ENCODE data around the gene TMEM141. TPM values are rescaled to one million over a fixed set of nuclear protein-coding genes. Genes with fewer than 3 reads are reported as not detected.

The TMEM141 gene
- total and polyA plus RNA-seq, 12 donors: 48.1 to 107 (median 64.1) TPM

GRCh38 chr9:136793086-136793946 is 2.2 kb downstream of the TMEM141 start:
- no peak overlapping the region for H3K27ac ChIP-seq
- H3K36me3 ChIP-seq: peaks cover 0 to 25% (median 0%) of the 10 kb centered on the region in 9 donors
- 71% methylated on average over 17 of the region's 17 CpGs for WGBS, 2 donors
- no peak overlapping the region for H3K4me3 ChIP-seq
- no peak for TF ChIP-seq CTCF (IDR thresholded peaks at IDR 0.05)
- intact Hi-C loops (cut with DNase I): loop anchor here in 4 of 10 donors (5.0 to 10.0 kb wide), 4 partner anchors 51 to 234 kb away; partner anchors contain the start of genes FBXW5 (in 2 of the 4), PHPT1 (in 2 of the 4), ABCA2 (in 1 of the 4) and AJM1 (in 1 of the 4)
- H3K4me1 ChIP-seq: peaks cover 19 to 74% (median 49%) of the 10 kb centered on the region in 9 donors
- peaks cover 0 to 18% (median 9%) of the 10 kb centered on the region in 7 donors for H3K27me3 ChIP-seq
- no peaks in the 10 kb centered on the region for H3K9me3 ChIP-seq
- no peak for ATAC-seq
- DNase-seq: no peak

- H3K9me3 ChIP-seq: no peaks in the 10 kb centered on the region
- intact Hi-C loops (cut with DNase I): loop anchor here in 4 of 10 donors (5.0 to 10.0 kb wide), 4 partner anchors 50 to 233 kb away; partner anchors contain the start of genes FBXW5 (in 2 of the 4), PHPT1 (in 2 of the 4), ABCA2 (in 1 of the 4) and AJM1 (in 1 of the 4)
- H3K27ac ChIP-seq: peak overlapping the region in 4 of 10 donors; percentile 28 to 51 (median 42)
- WGBS, 2 donors: 81 to 85% methylated on average over 14 of the region's 14 CpGs
- peaks cover 0 to 29% (median 20%) of the 10 kb centered on the region in 7 donors for H3K27me3 ChIP-seq
- ATAC-seq (no peak), DNase-seq (no peak)
- peaks cover 21 to 84% (median 55%) of the 10 kb centered on the region in 9 donors for H3K4me1 ChIP-seq
- TF ChIP-seq CTCF (IDR thresholded peaks at IDR 0.05): no peak
- H3K36me3 ChIP-seq: peaks cover 0 to 25% (median 0%) of the 10 kb centered on the region in 9 donors
- no peak overlapping the region for H3K4me3 ChIP-seq
Measured at GRCh38 chr9:136794281-136794999, 3.3 kb downstream of the TMEM141 start.

GRCh38 chr9:136795000-136795348 is 3.8 kb downstream of the TMEM141 start:
- no peak overlapping the region for H3K4me3 ChIP-seq
- no peak for DNase-seq
- peaks cover 0 to 25% (median 0%) of the 10 kb centered on the region in 9 donors for H3K36me3 ChIP-seq
- H3K27ac ChIP-seq: peak overlapping the region in 5 of 10 donors; percentile 28 to 51 (median 42)
- peaks cover 26 to 86% (median 59%) of the 10 kb centered on the region in 9 donors for H3K4me1 ChIP-seq
- intact Hi-C loops (cut with DNase I): loop anchor here in 4 of 10 donors (5.0 to 10.0 kb wide), 4 partner anchors 50 to 232 kb away; partner anchors contain the start of genes FBXW5 (in 2 of the 4), PHPT1 (in 2 of the 4), ABCA2 (in 1 of the 4) and AJM1 (in 1 of the 4)
- no peaks in the 10 kb centered on the region for H3K9me3 ChIP-seq
- TF ChIP-seq CTCF (IDR thresholded peaks at IDR 0.05): no peak
- WGBS, 2 donors: 40 to 60% methylated on average over 6 of the region's 6 CpGs
- peaks cover 0 to 34% (median 25%) of the 10 kb centered on the region in 7 donors for H3K27me3 ChIP-seq
- no peak for ATAC-seq
